ENCODE results near the gene RARRES2. TPM values are rescaled to one million over a fixed set of nuclear protein-coding genes. Genes with fewer than 3 reads are reported as not detected.
A peak's percentile ranks its signal among the peaks of the same experiment; 100 is the strongest.

RARRES2 gene
- total and polyA plus RNA-seq, 2 of the 13 experiments (the other 11 are each of a cell fraction or from before 2014, with no cell fraction given) = 134 to 172 TPM

GRCh38 chr7:150368884-150369747 is 27.7 kb upstream of the RARRES2 start (continued):
- TF ChIP-seq ZNF607 (CRISPR knock-in tag; IDR thresholded peaks at IDR 0.05; ENCODE audit: borderline replicate concordance) (no peak; the same call in 1 of the 2 replicates), ZNF841 (CRISPR knock-in tag; IDR thresholded peaks at IDR 0.05; ENCODE audit: borderline replicate concordance) (no peak), ZBTB44 (CRISPR knock-in tag; IDR thresholded peaks at IDR 0.05) (no peak), ZSCAN21 (CRISPR knock-in tag; IDR thresholded peaks at IDR 0.05; ENCODE audit: borderline replicate concordance) (no peak), KDM6A (CRISPR knock-in tag; IDR thresholded peaks at IDR 0.05; ENCODE audit: low read depth) (no peak), MXD4 (CRISPR knock-in tag; IDR thresholded peaks at IDR 0.05) (no peak), EED (CRISPR knock-in tag; IDR thresholded peaks at IDR 0.05) (no peak), ZNF224 (CRISPR knock-in tag; IDR thresholded peaks at IDR 0.05) (peak; percentile 60; the same call in 1 of the 2 replicates), CREB1 (IDR thresholded peaks at IDR 0.05) (no peak), CREB1 (CRISPR knock-in tag; IDR thresholded peaks at IDR 0.05) (no peak), KDM5B (CRISPR knock-in tag; IDR thresholded peaks at IDR 0.05; ENCODE audit: borderline replicate concordance) (peak; percentile 42; the same call in 1 of the 2 replicates), IRF2 (CRISPR knock-in tag; IDR thresholded peaks at IDR 0.05) (0 out of 2 replicates have a peak, but pooled peaks have one; percentile 28), EP300 (IDR thresholded peaks at IDR 0.05; ENCODE audit: low read depth in 2 of 2, low read length in 2 of 2) (no peak), EP300 (CRISPR knock-in tag; IDR thresholded peaks at IDR 0.05; ENCODE audit: borderline replicate concordance) (no peak), HMGXB3 (CRISPR knock-in tag; IDR thresholded peaks at IDR 0.05; ENCODE audit: borderline replicate concordance) (no peak), HNRNPLL (IDR thresholded peaks at IDR 0.05; ENCODE audit: low read depth, low read length, poor library complexity, severe bottlenecking) (no peak), ZNF577 (CRISPR knock-in tag; IDR thresholded peaks at IDR 0.05; ENCODE audit: borderline replicate concordance, low read depth) (no peak), SIN3B (IDR thresholded peaks at IDR 0.05; ENCODE audit: low read length) (no peak)
- TF ChIP-seq, protein P1, sequence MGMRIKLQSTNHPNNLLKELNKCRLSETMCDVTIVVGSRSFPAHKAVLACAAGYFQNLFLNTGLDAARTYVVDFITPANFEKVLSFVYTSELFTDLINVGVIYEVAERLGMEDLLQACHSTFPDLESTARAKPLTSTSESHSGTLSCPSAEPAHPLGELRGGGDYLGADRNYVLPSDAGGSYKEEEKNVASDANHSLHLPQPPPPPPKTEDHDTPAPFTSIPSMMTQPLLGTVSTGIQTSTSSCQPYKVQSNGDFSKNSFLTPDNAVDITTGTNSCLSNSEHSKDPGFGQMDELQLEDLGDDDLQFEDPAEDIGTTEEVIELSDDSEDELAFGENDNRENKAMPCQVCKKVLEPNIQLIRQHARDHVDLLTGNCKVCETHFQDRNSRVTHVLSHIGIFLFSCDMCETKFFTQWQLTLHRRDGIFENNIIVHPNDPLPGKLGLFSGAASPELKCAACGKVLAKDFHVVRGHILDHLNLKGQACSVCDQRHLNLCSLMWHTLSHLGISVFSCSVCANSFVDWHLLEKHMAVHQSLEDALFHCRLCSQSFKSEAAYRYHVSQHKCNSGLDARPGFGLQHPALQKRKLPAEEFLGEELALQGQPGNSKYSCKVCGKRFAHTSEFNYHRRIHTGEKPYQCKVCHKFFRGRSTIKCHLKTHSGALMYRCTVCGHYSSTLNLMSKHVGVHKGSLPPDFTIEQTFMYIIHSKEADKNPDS (CRISPR knock-in tag; IDR thresholded peaks at IDR 0.05) = 0 out of 2 replicates have a peak, but pooled peaks have one; percentile 0
- TF ChIP-seq, protein P2, sequence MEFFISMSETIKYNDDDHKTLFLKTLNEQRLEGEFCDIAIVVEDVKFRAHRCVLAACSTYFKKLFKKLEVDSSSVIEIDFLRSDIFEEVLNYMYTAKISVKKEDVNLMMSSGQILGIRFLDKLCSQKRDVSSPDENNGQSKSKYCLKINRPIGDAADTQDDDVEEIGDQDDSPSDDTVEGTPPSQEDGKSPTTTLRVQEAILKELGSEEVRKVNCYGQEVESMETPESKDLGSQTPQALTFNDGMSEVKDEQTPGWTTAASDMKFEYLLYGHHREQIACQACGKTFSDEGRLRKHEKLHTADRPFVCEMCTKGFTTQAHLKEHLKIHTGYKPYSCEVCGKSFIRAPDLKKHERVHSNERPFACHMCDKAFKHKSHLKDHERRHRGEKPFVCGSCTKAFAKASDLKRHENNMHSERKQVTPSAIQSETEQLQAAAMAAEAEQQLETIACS (CRISPR knock-in tag; IDR thresholded peaks at IDR 0.05) = peak; percentile 55

Measured in HepG2 (cell line).